DOHH2 (cell line): ENCODE measurements around the gene PROZ.

Experiments used
- H3F3A ChIP-seq: fragments of 200-600 bp; sonication (generic), shearing (Covaris generic); 2 replicates; pipeline ENCODE4 v1.6.0; 2016; ENCODE audit warnings: antibody characterized with exemption, mild to moderate bottlenecking; ENCODE audit not compliant: control insufficient read depth, insufficient read depth
- H3K27ac ChIP-seq: fragments of 200-600 bp; sonication (generic); 2 replicates; pipeline ENCODE4 v1.5.1; 2014; ENCODE audit warnings: low read depth, mild to moderate bottlenecking, low read length, moderate library complexity
- H3K27me3 ChIP-seq: fragments of 200-600 bp; sonication (generic); 2 replicates; pipeline ENCODE4 v1.6.1; 2014; ENCODE audit warnings: mild to moderate bottlenecking, low read length, mixed read lengths; ENCODE audit not compliant: control insufficient read depth
- H3K36me3 ChIP-seq: fragments of 200-600 bp; sonication (generic); 2 replicates; pipeline ENCODE4 v1.6.1; 2014; ENCODE audit warnings: mild to moderate bottlenecking, low read length, moderate library complexity, mixed read lengths; ENCODE audit not compliant: control insufficient read depth
- H3K4me1 ChIP-seq: fragments of 200-600 bp; sonication (generic); 2 replicates; pipeline ENCODE4 v1.6.1; 2014; ENCODE audit warnings: mild to moderate bottlenecking, low read length, mixed read lengths; ENCODE audit not compliant: control insufficient read depth
- H3K4me2 ChIP-seq: fragments of 200-600 bp; sonication (generic); 2 replicates; pipeline ENCODE4 v1.6.0; 2014; ENCODE audit warnings: mild to moderate bottlenecking, low read length, moderate library complexity
- H3K4me3 ChIP-seq: fragments of 200-600 bp; sonication (generic); 2 replicates; pipeline ENCODE4 v1.5.1; 2014; ENCODE audit warnings: mild to moderate bottlenecking, low read length, mixed read lengths
- H3K79me2 ChIP-seq: fragments of 200-600 bp; sonication (generic); 2 replicates; pipeline ENCODE4 v1.6.1; 2014; ENCODE audit warnings: mild to moderate bottlenecking, low read length, mixed read lengths; ENCODE audit not compliant: control insufficient read depth
- H3K9me2 ChIP-seq: fragments of 200-600 bp; sonication (generic); replicated peaks from 2 replicates; pipeline ENCODE4 v1.6.1; 2014; ENCODE audit warnings: mild to moderate bottlenecking, low read length, mixed read lengths; ENCODE audit not compliant: control insufficient read depth
- H3K9me3 ChIP-seq: fragments of 200-600 bp; sonication (generic); 2 replicates; pipeline ENCODE4 v1.6.1; 2014; ENCODE audit warnings: antibody characterized with exemption, low read length, mixed read lengths; ENCODE audit not compliant: control insufficient read depth, insufficient read depth
- H4K20me1 ChIP-seq: fragments of 200-600 bp; sonication (generic); 2 replicates; pipeline ENCODE4 v1.6.0; 2014; ENCODE audit warnings: low read depth, mild to moderate bottlenecking, antibody characterized with exemption, low read length, moderate library complexity; ENCODE audit not compliant: control insufficient read depth, insufficient read depth
- EZH2phosphoT487 ChIP-seq: fragments of 200-600 bp; sonication (generic); IDR thresholded peaks from 2 replicates; pipeline ENCODE4 v1.6.1; 2017; ENCODE audit warnings: borderline replicate concordance, mild to moderate bottlenecking, antibody characterized with exemption, low read length, moderate library complexity, mixed read lengths
- TF ChIP-seq, protein P1 (sequence below): fragments of 200-600 bp; sonication (generic); IDR thresholded peaks from one replicate; pipeline ENCODE4 v1.5.1; 2014; ENCODE audit warnings: antibody characterized with exemption, mild to moderate bottlenecking, low read depth, low read length; ENCODE audit not compliant: poor library complexity, severe bottlenecking

Gene PROZ

DNA sequence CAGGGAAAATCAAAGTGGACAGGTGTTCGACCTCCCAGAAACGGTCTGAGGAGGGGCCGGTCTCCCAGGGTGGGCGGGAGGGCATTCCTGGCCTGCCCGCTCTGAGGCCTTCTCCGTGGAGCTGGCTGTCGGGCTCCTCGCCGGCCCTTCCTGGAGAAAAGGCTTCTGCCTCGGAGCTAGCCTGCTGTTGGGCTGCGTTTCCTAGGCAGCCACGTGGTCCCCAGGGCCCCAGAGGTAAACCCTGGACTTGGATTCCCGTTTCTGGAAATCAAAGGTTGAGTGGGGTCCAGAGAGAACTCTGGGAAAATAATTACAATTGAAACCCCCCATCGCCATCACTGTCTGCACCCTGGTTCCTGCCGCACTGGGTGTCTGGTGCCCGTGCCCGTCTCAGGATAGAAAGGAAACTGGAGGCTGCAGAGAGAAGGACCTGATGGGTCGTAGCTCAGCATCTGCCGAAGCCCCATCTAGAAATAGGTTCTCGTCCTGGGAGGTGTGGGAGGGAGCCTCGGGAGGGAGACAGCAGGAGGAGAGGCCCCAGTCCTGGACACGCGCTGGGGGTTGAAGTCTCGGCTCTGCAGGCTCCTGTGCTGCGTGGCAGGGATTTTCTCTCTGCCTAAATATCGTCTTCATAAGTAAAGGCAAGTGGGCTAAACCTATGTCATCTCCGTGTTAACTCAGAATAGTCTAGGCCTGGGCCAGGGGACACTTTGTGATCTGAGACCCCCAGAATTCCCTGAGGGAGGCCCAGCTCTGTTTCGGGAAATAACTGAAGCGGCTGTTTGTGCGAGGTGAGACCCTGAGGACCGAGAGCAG, 7.7 kb upstream of the PROZ start:
- no peaks in the 10 kb centered on the region for H3K9me2 ChIP-seq
- H3K4me2 ChIP-seq, result no peak overlapping the region
- no peak overlapping the region for H3K4me3 ChIP-seq
- no peaks in the 10 kb centered on the region for H3K79me2 ChIP-seq
- no peaks in the 10 kb centered on the region for H3K36me3 ChIP-seq
- H4K20me1 ChIP-seq, result no peaks in the 10 kb centered on the region
- peaks cover 5% of the 10 kb centered on the region; the same call in 1 of the 2 replicates for H3K9me3 ChIP-seq
- H3K27me3 ChIP-seq, result no peaks in the 10 kb centered on the region
- no peak overlapping the region for H3K27ac ChIP-seq
- H3F3A ChIP-seq, result peaks cover 4% of the 10 kb centered on the region; the same call in 1 of the 2 replicates
- no peak for TF ChIP-seq EZH2phosphoT487
- TF ChIP-seq, protein P1, sequence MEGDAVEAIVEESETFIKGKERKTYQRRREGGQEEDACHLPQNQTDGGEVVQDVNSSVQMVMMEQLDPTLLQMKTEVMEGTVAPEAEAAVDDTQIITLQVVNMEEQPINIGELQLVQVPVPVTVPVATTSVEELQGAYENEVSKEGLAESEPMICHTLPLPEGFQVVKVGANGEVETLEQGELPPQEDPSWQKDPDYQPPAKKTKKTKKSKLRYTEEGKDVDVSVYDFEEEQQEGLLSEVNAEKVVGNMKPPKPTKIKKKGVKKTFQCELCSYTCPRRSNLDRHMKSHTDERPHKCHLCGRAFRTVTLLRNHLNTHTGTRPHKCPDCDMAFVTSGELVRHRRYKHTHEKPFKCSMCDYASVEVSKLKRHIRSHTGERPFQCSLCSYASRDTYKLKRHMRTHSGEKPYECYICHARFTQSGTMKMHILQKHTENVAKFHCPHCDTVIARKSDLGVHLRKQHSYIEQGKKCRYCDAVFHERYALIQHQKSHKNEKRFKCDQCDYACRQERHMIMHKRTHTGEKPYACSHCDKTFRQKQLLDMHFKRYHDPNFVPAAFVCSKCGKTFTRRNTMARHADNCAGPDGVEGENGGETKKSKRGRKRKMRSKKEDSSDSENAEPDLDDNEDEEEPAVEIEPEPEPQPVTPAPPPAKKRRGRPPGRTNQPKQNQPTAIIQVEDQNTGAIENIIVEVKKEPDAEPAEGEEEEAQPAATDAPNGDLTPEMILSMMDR, result no peak
- H3K4me1 ChIP-seq, result peaks cover 18% of the 10 kb centered on the region

DNA sequence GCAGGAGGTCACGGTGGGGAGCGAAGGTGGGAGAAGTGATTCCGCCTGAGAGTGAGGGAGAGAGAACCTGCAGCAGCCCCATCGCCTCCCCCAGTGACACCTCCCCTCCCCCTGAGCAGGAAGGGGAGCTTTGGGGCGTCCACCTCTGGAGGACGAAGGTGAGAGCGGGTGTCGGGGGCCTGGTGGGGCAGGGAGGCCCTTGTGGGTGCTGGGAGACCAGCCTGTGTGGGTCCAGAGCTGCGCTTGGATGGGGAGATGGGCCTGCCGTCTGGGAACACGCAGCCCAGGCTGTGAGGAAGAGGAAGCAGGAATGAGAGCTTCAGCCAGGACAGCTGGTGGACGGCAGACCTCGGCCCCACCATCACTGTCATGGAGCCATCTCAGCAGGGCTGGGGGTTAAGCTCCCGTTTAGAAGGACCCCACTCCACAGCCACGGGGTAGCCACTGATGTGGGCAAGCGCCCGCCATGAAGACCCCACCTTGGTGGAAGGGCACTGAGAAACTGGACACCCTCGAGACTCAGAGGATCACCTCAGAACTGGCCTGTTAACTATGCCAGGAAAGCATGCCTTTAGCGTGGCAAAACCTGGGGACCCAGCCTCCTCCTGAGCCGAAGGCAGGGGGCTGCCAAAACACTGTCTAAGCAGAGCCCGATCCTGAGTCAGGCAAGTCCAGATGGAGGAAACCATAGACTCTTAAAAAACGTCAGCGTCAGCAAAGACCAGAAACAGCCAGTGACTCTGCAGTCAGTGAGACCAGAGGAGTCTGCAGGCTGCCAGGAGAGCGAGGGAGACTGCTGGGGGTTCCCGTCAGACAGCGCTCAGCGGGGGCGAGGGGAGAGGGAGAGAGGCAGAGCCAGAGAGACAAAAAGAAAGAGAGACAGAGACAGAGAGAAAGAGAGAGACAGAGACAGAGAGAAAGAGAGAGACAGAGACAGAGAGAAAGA, 6.4 kb upstream of the PROZ start:
- peaks cover 18% of the 10 kb centered on the region for H3K4me1 ChIP-seq
- peaks cover 7% of the 10 kb centered on the region; the same call in 1 of the 2 replicates for H3K9me3 ChIP-seq
- H3K4me2 ChIP-seq, result no peak overlapping the region
- TF ChIP-seq, protein P1, result no peak
- TF ChIP-seq EZH2phosphoT487, result no peak
- no peaks in the 10 kb centered on the region for H3K79me2 ChIP-seq
- H3K27me3 ChIP-seq, result no peaks in the 10 kb centered on the region
- H3K36me3 ChIP-seq, result no peaks in the 10 kb centered on the region
- H3K27ac ChIP-seq, result no peak overlapping the region
- no peaks in the 10 kb centered on the region for H3K9me2 ChIP-seq
- no peaks in the 10 kb centered on the region for H4K20me1 ChIP-seq
- peaks cover 4% of the 10 kb centered on the region; the same call in 1 of the 2 replicates for H3F3A ChIP-seq
- H3K4me3 ChIP-seq, result no peak overlapping the region

DNA sequence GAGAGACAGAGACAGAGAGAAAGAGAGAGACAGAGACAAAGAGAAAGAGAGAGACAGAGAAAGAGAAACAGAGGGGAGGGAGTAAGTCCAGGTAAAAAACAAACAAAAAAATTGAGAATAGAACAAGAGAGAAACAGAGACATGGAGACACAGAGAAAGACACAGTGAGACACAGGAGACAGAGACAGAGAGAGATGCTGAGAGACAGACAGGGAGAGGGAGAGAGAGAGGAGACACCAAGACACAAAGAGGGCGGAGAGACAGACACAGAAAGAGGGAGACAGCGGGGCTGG, 5.8 kb upstream of the PROZ start:
- Histone ChIP-seq H3K27ac (no peak overlapping the region), H3K4me2 (no peak overlapping the region), H3F3A (peaks cover 4% of the 10 kb centered on the region; the same call in 1 of the 2 replicates), H3K36me3 (no peaks in the 10 kb centered on the region), H3K79me2 (no peaks in the 10 kb centered on the region), H3K4me1 (peaks cover 18% of the 10 kb centered on the region), H3K9me2 (no peaks in the 10 kb centered on the region), H4K20me1 (no peaks in the 10 kb centered on the region), H3K27me3 (no peaks in the 10 kb centered on the region), H3K9me3 (peaks cover 7% of the 10 kb centered on the region; the same call in 1 of the 2 replicates), H3K4me3 (no peak overlapping the region)
- no peak for TF ChIP-seq EZH2phosphoT487
- TF ChIP-seq, protein P1, result no peak
